HG03039 (cell line): Measurements from ENCODE around the gene IQCB1.
"Not testable (repeated sequence)": the region's sequence is repeated elsewhere in the genome, so short reads cannot be mapped to it uniquely, and the experiment has no call there.

ENCODE experiments used
- ATAC-seq: cut with Tn5 transposase; IDR thresholded peaks from one replicate; pipeline ENCODE4 v1.9.1; 2021; ENCODE audit warnings: mild to moderate bottlenecking, moderate library complexity; ENCODE audit not compliant: unreplicated experiment

Gene IQCB1

DNA sequence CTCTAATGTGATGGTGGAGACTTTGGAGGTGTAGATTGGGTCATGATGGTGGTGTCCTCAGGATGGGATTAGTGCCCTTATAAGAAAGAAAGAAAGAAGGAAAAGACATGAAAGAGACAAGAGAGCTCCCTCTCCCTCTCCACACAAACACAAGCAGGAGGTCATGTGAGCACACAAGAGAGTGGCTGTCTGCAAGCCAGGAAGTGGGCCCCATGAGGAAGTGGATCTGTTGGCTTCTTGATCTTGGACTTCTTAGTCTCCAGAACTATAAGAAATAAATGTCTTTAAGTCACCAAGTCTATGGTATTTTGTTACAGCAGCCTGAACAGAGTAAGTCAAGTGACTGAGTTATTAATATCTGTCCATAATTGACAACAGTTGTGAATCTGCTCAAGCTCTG is 17.1 kb downstream of the IQCB1 start:
- no peak for ATAC-seq

DNA sequence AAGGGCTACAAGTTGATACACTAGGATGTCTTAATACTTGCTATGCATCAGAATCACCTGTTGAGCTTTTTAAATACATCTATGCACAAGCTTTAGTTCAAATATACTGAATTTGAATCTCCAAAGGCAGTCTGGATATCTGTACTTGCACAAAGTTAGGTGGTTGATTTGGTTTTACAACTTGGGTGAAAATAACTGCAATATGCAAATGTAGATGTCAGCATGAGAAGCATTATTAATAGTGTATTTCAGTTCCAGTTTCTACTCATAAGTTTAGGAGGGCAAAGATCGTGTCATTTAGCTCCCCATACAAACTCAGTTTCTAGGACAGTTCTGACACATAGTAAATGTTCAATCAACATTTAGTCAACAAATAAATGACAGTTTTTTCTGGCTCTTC is 25.6 kb downstream of the IQCB1 start:
- ATAC-seq, result peak; percentile 94

DNA sequence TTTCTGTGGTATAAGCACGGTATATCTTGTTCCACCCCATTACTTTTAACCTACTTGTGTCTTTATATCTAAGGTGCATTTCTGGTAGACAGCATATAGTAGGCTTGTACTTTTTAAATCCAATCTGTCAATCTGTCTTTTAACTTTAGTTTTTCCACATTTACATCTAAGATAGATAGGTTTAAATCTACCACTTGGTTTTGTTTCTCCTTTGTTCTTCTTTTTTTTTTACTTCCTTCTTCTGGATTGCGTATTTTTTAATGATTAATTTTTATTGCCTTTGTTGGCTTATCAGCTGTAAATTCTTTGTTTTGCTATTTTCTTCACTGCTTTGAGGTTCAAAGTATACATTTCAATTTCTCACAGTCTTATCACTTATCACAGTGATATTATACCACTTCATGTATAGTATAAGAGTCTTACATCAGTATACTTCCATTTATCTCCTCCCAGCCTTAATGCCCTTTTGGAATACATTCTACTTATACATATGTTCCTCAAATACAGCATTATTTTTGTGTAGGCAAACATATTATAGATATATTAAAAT is 31.0 kb downstream of the IQCB1 start:
- ATAC-seq, result no peak

DNA sequence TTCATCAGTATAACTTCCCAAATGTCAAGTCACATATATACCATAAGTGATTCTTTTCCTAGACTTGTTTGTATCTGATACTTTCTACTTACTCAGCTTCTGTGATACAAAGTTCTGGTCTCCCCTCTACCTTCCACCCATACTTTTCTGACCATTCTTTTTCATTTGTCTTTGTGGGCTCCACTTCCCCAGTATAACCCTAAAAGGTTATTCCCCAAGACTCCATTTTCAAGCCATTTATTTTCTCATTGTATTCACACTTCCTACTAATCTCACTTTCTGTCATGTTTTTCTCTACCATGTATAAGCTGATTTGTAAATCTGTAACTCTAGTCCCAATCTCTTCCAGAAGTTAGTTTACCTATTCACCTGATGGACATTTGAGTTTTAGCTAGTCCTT is 34.0 kb downstream of the IQCB1 start:
- ATAC-seq, result no peak

DNA sequence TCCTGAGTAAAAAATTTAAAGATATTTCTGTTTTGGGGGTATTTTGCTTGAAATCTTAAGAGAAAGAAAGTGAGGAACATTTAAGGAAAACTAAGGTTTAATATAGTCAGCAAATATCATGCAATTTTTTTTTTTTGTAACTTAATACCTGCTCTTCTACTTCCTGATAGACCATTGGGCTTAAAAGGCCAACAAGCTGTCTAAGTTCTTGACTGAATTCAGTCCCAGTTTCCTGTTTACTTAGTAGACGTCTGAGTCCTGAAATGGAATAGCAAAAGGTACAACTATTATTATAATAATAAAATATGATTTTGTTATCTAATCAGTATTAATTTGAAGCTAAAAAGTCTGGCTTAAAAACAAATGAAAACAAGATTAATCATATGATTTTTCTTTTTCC is 37.9 kb downstream of the IQCB1 start:
- no peak for ATAC-seq

DNA sequence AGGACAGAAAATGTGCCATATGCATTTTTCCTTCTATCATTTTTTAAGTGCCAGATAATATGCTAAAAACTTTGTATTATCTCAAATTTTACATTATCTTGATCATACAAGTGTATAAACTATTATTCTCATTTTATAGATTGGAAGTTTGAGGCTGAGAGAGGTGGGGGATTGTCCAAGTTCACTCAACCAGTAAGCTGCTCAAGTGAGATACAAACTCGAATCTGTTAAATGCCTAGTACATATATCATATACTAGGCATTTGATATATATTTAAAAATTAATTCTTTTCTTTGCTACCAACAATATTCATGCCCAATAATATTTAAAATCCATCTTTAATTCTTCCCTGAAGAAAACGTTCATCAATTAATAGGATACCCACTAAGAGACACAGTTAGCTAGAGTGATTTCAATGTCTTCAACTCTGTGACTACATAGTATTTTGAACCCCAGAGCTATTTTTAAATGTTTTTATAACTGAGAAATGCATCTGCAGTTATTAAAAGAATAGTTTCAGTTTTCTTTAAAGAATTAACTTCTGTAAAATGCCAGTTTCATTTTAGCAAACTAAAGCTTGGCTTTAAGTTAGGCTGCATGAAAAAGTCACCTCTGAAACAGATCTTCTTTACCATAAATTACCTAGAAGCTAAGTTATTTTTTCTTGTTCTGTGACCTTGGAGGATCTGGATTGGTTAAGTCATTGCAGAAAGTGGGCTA is 40.4 kb downstream of the IQCB1 start:
- no peak for ATAC-seq

DNA sequence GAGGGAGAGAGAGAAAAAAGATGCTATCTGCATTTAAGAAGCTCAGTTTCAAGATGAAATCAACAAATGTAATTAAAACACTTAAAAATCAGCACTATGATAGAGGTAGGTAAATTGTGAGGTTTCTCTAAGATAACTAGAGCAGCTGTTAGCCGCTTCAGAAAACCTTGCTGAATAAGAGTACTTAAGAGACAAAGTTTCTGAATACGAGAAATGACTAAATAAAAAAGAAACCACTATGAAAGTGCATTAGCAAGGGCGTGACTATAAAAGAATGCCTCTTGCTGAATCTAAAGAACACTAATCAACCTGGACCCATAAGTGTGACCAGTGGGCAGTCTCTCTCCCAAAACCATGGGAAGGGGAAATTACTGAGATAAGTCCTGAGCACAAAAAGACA is 41.8 kb downstream of the IQCB1 start:
- ATAC-seq, result no peak

DNA sequence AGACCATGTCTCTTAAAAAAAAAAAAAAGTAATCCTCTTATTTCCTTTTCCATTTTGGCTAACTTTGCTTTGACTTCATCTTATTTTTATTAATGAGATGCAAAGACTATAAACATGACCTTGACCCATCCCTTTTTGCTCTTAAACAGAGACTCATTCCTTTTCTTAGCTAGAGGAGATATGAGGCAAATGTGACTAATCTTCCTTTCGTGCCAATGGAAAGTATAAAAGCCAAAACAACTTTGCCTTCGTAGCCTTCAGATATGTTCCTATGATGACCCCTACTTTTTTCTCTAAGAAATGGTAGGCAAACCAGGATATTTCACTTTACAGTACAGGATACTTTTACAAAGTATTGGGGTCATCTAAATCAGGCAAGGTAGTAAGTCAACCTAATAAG is 48.4 kb downstream of the IQCB1 start:
- no peak for ATAC-seq

DNA sequence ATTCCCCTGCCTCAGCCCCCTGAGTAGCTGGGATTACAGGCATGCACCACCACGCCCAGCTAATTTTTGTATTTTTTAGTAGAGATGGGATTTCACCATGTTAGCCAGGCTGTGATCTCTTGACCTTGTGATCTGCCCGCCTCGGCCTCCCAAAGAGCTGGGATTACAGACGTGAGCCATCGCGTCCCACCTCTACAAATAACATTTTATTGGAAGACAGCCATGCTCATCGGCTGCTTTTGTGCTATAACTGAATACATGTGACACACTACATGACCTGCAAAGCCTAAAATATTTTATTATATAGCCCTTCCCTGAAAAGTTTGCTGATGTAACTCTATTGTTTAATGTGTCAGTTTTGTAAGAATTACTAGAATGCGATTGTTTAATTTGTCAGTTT is 52.1 kb downstream of the IQCB1 start:
- ATAC-seq, result not testable (repeated sequence)

DNA sequence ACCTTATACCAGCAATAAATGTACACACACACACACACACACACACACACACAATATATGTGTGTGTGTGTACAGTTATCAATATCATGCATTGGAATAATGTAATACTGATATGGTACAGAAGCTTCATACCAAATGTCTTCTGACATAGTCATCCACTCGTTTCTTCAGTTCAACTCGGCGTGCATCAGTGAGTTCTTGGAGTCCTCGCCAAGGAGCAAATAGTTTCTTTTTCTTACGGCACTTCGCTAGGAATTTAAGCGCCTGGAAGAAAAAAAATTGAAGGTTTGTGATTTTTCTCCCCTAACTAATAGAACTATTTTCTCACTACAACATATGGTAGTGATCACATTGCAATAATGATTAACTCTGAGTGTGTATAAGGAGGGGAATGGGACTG is 53.2 kb downstream of the IQCB1 start:
- ATAC-seq, result no peak

DNA sequence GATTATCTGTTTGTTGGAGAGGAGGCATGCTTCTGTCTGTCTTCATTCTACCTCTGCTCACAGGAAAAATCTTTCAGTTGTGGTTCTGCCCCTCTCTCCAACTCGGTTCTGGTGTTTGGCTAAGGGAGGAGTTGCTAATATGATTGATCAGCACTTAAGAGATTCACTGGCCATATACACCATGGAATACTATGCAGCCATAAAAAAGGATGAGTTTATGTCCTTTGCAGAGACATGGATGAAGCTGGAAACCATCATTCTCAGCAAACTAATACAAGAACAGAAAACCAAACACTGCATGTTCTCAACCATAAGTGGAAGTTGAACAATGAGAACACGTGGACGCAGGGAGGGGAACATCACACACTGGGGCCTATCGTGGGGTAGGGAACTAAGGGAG is 59.8 kb downstream of the IQCB1 start:
- ATAC-seq, result not testable (repeated sequence)

DNA sequence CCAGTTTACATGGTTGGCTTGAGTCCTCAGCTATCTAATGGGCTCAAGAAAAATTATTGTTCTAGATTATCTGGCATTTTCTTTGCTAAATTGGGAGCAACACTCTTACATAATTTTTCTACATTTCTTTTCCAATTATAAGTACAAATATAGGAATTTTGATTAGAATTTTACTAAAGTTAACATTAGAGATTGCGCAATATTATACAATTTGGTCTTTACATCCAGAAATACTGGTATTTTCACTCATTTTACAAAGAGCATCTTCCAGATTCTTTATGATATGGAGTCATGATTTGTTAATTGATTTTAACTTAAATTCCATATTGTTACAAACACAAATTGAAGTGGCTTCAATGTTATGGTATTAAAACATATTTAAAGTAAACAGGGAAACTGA is 65.6 kb downstream of the IQCB1 start:
- no peak for ATAC-seq

DNA sequence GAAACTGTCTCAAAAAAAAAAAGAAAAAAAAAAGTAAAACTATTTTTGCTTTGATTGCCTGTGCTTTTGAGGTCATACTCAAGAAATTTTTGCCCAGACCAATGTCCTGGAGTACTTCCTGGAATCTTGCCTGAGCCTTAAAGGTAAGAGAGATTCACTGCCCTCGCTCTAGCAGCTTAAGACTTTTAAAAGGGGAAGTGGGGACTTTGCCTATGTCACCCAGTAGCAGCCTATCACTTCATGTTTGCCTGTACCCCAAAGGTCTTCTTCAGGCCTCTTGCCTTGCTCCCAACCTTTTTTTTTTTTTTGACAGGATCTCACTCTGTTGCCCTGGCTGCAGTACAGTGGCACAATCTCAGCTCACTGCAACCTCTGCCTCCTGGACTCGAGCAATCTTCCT is 66.4 kb downstream of the IQCB1 start:
- no peak for ATAC-seq

DNA sequence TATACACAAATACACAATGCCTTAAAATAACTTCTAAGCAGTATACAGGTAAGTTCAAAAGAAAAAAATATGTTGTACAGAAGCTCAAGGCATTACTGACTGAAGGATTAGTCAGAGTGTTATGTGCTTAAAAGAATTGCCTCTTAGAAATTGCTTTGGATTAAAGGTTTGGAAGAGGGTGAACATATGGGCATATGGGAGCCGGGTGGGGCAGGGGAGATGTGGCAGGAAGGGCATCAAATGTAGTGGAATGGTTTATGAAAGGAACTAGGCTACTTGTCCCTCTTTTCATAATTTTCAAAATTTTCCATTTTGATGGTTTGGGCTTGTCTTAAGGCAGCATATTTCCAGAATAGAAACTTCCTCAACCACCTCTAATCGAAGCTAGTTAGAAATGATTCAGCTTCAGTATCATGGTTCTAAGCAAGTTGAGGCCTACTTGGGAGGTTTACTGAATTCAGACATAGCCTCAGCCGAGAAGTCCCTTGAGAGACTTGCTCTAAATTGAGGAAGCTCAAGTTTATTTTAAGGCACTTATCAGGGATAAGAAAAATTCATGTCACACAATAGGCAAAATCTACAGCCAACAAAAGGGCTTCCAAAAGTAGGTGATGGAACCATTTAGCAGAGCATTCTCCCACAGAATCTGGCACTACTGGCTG is 75.2 kb downstream of the IQCB1 start:
- ATAC-seq, result no peak

DNA sequence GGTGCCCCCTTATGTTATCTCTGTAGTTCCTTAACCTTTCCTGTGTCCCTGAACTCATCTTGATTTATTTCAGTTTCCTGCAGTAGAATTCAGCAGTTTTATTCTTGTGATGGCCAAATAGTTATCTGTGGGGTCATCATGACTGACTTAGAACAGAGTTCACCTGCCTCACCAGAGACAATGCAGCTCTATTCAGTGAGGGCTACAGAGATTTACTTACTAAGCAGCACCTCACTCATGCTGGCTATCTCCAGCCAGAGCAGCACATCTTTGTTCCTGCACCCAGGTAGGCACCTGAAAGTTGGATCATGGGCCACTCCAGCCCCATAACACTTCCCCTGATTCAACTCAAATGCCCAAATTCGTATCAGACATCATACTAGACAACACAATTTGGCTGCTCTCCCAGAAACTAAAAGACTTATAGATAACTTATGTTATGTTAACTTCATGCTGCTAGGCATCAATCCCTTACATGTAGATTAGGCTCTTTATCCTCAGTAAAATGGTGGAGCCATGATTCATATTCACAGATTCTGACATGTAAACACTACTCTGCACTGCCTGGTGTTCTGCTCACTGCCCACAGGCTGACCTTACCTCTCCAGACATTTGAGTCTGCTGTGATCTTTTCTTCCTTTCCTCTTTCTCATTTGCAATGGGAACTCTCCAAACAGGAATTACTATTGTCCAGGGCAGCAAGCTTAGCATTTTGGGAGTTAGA is 76.0 kb downstream of the IQCB1 start:
- ATAC-seq, result no peak

DNA sequence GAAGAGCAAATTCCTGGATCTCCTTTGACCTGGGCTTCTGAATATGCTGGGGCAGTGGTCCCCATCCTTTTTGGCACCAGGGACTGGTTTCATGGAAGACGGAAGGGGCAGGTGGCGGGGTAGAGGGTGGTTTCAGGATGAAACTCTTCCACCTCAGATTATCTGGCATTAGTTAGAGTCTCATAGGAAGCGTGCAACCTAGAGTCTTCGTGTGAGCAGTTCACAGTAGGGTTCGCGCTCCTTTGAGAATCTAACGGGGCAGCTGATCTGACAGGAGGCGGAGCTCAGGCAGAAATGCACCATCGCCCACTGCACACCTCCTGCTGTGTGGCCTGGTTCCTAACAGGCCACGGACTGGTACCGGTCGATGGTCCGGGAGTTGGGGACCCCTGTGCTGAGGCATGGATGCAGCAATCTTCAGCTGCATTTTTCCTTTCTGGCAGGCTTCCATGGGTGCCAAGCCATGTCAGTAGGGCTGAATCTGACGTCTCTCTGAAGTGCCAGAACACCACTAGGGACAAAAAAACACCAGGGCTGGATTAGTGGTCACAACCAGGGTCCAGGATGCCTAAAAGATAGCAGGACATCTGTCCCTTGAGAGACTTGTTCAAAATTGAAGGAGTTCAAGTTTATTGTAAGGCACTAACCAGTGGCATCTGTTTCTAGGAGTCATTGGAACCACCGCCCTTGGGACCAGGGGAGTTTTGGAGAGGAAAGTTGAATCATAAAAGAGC is 76.9 kb downstream of the IQCB1 start:
- ATAC-seq, result no peak

DNA sequence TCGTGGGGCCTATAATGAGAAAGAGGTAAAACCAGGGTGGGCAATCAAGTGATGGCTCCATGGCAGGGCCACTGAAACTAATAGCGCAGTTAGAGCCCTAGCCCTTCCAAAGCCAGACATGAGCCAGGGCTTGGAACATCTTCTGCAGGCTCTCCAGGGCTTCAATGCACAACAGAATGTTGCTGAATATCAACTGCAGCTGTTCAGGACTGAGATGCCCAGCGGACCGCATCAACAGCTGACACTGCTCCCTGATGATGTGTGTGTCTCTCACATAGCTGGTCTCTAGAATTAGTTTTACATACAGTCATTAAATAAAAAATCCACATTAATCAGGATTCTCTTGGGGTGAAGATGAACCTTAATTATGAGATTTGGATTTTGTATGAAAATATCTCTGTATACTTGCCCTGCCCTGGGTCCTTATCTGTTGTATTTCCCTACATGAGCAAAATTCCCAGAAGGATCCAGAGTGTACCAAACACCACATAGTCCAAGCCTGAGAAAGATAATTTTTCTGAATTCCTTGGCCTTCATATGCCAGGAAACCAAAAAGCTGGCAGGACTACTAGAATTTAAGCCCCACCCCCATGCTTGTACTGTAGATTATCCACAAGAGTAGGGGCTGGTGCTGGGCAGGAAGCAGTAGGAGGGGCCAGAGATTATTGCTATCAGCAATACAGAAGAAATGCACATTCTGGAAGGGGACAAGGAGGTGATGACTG is 77.6 kb downstream of the IQCB1 start:
- no peak for ATAC-seq

DNA sequence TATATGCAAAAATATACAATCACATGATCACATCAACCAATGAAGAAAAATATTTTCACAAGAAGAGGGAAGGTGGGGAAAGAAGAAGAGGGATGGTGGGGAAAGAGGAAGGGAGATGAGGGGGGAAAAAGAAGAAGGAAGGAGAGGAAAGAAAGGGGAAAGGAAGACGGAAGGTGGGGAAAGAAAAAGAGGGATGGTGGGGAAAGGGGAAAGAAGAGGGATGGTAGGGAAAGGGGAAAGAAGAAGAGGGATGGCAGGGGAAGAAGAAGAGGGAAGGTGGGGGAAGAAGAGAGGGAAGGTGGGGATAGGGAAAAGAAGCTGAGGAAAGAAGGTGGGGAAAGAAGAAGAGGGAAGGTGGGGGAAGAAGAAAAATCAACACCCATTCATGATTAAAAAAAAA is 82.1 kb downstream of the IQCB1 start:
- ATAC-seq, result no peak

DNA sequence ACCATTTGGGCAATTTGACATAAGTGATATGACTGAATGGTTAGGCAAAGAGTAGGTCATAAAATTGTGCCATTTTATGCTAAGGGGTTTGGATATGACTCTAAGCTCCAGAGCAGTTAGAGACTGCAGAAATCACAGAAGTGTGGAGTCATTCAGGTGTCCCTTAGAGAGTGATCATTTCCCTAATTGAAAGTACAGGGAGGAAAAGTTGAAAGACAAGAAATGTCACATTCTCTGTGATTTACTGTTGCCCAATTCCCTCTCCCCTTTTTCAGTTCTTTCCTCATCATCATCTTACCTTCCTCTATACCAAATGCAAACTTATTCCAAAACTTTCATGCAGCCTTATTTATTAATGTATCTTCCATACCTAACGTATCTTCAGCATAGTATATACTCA is 82.6 kb downstream of the IQCB1 start:
- no peak for ATAC-seq

DNA sequence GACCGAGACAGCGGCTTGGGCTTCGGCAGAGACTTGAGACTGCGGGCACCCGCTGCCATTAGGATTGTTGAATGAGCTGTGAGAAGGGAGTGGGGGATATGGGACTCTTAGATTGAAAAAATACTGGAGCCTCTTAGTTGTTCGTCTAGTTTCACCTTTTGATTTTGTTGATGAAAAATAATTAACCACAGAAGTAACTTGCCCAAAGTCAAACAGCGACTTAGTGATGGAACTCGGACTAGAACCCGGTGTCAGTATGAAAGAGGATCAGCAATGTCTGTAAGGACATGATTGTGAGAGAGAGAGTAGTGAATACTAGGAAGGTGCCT is 84.8 kb downstream of the IQCB1 start:
- no peak for ATAC-seq
